GM18858 (cell line): ENCODE data around the gene CRNN.

Experiments used
- ATAC-seq: cut with Tn5 transposase; IDR thresholded peaks from one replicate; pipeline ENCODE4 v1.9.1; 2021; ENCODE audit not compliant: unreplicated experiment

CRNN gene

DNA sequence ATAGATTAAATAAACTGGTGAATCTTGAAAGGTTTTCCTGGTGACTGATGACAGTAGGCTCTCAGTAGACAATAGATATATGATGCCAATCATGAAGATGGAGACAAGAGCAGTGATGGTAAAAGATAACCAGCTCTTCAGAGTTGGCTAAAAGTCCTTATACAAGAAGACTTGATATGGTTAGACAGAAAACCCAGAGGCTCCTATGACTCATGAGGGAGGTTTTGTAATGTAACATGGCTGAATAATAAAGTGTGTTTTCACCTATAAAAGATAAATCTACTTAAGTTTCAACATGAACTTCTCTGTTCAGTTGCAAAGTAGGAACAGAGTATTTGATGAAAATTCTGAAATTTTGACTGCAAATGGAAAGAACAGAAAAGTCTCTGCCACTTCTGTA lies 12.7 kb upstream of the CRNN start:
- no peak for ATAC-seq

DNA sequence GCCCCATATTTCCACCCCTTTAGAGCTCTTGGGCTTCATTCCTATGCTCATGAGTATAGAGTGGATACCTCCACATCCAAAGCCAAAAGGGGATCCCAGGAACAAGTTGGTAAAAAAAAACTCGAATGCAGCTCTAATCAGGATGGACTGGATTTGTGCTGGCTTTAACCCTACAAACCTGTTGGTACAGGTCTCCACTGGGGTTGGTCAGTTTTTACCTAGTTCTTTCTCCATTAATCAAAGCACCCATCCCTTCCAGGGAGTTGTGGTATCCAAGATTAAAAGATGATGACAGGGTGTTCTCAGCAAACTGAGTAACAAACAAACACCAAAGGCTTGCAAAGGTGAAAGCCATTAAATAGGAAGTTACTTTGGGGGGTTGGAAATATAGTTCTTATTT lies 5.9 kb upstream of the CRNN start:
- ATAC-seq: no peak

DNA sequence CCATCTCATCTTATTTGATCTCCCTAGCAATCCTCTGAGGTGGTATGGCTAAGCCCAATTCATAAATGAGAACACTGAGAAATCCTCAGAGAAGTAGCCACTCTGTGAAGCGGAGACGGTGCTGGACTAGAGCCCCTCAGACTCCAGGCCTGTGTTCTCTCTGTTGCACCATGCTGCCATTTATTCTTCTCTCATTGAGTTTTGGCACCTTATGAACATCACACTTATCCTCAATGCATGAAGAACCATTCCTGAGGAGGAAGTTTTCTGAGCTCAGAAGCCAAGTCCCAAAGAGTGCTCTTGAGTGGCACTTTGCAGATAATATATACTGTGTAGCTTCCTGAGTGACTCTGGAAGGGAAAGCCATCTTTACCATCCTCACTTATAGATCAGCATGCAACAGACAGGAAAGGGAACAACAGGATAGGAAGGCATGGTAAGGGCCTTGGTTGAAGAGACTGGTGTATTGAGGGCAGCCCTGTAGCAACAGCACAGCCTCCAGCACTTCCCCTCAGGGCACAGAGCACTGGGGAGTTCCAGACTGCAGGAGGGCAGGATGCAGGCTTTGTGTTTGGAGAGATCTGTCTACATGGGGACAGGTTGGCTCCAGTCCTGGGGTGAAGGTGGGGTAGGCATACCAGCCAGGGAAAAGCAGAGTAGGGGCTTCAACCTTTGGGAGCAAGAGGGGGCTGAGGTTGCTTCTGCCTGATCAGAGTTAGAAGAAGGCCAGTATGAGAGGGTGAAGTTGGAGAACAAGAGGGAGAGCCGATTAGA lies 1.6 kb upstream of the CRNN start:
- no peak for ATAC-seq

DNA sequence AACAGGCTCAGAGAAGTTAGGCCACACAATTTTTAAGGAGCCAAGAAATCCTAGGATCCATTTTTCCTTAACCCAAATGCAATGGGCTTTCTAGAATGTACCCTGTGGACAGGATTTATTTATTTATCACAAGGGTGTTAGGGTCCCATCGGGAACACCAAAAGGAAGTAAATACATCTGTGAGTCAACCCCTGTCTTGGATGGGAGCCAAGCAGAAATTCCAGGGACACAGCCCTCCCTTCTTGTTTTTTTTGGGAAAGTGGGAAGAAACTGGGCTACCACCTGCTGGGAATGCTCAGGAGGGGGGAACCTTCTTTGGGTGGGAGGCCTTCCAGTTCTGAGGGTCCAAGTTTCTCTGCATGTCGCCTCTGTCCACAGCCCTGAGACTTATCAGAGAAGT lies 1.3 kb downstream of the CRNN start:
- ATAC-seq: no peak

DNA sequence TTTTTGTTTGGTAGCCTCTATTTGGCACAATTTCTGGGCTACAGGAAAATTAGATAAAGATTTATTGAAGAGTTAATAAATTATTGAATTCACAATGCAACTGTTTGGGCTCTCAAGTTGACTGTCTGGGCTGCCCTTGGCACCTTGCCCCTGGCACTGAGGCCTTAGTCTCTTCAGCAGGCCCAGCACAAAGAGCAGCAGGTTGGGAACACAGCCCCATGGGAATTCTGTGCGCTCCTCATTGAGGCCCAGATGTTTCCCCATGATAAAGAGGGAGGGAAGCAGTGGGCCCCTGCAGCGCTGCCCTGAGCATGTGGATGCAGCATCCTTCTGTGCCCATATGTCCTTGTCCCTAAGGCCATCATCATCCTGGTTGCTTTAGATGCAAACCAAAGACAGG lies 2.9 kb downstream of the CRNN start:
- no peak for ATAC-seq

DNA sequence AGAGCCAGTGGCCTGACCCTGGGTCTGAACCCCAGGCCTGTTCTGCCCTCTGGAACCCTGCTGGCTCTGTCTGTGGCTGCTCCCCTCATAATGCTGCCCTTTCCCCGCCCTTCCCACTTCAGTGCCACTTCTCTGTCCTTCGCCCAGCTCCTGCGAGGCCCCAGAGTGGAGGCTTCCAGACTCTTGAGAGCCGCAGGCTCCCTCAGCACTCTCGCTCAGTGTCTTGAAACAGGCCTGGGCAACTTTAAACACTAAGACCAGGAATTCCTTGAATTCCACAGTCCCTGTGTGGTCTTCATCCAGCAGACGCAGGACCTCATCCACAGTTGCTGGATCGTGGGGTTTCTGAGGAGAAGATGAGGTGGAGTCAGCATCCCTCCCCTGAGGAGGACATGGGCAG lies 3.5 kb downstream of the CRNN start:
- no peak for ATAC-seq

DNA sequence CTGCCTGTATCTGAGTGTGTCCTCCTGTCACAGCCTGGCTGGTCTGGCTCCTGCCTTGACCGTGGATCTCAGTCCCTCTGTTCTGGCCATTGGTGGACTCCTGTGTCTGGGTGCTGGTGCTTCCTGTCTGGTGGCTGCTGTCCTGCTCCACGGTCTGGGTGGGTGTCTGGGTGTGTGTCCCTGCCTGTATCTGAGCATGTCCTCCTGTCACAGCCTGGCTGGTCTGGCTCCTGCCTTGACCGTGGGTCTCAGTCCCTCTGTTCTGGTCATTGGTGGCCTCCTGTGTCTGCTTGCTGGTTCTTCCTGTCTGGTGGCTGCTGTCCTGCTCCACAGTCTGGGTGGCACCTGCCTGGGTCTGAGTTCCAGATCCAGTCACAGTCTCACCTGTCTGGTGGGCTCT lies 4.0 kb downstream of the CRNN start:
- no peak for ATAC-seq

DNA sequence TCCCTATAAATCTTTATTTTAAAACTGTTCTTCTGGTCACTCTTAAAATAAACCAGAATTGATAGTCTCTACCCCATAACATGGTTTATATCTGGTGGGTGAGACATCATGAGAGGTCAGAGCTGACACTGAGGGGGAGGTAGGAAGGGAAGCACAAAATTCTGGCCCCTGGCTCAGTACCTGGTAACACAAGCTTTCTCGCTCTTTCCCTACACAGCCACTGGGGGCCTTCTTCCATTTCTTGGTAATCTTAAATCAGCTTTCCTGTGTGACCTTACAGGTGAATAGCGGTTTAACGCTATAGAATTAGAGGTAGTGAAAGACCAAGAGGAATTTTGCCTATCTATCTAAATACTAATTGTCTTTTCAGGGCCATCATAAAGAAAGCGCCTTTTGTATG lies 5.4 kb downstream of the CRNN start:
- no peak for ATAC-seq

DNA sequence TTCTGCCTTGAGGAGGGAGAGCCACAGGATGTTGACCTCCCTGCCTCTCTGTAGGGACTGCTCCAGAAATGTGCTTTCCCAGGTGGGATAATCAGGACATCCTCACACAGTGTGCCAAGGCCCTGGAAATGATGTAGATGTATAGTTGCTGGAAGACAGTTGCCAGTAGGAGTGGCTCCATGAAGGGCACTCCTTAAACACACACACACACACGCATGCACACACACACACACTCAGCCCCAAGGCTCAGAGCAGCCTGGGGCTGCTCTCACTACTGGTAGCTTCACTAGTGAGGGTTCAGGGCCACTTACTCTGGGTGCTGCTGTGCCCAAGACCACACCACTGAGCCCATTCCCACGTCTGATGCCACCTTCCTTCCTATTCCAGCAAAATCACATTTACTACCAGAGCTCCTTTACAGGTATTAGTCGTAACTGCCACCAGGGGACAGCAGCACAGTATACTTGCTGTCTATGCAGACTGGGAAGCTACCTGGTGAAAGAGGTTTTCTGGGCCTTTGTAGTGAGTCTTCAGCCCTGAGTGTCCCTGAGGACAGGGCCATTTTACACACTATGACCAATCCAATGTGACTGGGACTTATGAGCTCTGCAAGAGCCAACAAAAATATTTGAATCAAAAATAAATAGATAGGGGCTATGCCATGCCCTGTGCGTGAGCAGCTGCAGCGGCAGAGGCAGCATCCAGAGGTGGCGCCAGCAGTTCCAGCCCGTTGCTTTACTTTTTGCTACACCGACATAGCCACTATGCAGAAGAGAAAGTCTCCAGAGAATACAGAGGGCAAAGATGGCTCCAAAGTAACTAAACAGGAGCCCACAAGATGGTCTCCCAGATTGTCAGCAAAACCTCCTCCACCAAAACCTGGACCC lies 15.0 kb downstream of the CRNN start:
- no peak for ATAC-seq

DNA sequence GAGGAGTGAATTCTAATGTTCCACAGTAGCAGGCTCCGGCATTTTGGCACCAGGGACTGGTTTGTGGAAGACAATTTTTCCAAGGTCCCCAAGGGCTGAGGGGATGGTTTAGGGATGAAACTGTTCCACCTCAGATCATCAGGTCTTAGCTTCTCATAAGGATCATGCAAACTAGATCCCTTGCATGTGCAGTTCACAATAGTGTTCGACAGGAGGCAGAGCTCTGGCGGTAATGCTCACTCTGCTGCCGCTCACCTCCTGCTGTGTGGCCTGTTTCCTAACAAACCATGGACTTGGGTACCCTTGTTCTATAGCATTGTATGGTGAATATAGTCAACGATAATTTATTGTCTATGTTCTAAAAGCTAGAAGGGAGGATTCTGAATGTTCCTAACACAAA lies 16.6 kb downstream of the CRNN start:
- no peak for ATAC-seq

DNA sequence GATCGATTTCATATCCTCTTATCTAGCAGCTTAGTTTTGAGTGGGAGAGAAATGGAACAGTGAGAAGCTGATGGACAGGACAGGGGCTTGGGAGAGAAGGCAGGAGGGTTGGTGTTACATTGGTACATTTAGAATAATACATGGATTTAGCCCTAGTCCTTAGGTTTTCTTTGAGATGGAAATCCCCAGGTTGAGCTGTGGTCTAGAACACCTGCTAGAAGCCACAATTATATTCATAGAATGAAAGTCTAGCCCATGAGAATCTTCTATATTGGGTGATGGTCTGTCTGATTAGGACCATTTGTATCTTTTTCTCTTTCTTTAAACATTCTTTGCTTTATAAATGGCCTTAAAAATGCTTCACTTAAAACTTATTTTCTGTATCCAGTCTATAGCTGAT lies 19.9 kb downstream of the CRNN start:
- no peak for ATAC-seq

DNA sequence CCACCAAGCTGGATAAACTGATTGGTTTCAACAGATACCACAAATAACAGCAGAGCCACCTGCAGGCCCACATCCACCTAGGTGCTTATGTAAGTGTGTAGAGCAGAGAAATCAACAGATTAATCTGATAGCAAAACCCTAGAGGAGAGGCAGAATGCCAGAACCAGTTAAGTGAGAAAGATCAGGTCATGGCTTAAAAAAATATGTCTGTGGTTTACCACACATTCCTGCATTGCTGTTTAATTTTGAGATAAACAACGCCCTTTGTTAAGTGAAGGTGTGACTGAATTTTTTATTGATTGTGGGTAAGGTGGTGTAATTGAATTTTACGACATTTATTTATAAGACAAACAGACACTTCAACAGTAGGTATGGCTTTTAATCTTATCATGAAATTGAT lies 21.2 kb downstream of the CRNN start:
- ATAC-seq: no peak

DNA sequence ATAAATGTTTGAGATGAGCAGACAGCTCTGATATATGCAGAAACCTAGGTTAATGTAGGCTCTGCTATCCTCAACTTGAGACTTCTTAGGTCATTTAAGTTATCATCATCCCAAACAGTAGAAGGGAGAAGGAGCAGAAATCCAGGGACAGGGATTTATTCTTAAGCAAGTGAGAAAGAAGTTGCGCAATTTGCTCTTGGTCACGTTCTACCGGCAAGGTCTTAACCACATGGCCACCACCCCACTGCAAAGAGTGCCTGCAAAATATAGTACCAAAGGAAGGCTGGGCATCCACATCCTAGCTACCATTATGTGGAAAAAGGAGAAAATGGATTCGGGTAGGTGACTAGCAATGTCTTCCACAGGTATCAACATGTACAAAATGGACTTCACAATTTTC lies 25.2 kb downstream of the CRNN start:
- no peak for ATAC-seq

DNA sequence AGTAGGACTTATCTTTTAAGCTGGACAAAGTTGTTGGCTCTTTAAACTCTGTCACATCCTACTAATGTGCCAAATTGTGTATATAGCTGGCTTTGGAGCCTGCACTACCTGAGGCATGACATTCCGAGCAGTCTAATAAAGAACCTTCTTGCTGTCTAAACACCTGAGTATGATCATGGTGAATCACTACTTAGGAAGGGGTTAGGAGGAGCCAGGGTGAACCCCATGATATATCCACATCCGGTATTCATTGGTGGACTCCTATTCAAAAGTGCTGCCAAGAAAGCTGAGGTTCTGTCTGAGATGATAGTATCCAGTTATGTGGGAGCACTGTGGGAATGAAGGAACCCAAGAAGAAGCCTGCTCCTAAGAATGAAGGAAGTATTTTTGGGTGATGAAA lies 27.1 kb downstream of the CRNN start:
- no peak for ATAC-seq

DNA sequence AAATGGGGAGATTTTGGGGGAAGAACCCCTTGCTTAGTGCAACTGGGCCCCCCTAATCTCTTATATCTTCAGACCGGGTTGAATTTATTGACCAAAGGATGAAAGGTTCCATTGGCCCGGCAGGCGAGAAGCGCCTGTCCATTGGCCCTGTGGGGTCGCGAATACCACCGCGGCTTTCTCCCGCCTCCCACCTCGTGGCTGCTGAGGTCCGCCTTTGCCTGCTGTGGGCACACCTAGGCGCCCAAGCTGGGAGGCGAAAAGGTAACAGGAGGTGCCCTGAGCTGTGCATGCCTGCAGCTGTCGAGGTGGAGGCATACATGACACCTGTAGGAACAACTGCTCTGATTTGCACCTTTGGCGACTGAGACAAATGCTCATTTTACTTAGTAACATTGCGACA lies 33.1 kb downstream of the CRNN start:
- no peak for ATAC-seq

DNA sequence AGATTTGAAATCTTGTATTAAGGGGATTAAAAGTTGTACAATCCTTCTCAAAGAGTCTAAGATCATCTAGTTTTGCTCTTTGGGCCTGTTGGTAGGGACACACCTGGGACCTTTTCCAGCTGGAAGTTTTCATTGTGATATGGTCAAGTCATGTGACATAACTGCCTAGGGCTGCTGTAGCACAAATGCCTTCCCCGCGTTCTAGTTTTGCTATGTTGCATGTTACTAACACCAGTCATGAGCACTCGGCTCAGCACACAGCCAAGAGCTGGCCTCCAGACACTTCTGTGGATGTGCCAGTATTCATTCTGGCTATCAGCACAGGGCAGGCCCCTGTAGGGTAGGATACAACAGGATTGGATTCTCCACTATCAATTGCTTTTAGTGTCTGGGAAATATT lies 39.6 kb downstream of the CRNN start:
- ATAC-seq: no peak

DNA sequence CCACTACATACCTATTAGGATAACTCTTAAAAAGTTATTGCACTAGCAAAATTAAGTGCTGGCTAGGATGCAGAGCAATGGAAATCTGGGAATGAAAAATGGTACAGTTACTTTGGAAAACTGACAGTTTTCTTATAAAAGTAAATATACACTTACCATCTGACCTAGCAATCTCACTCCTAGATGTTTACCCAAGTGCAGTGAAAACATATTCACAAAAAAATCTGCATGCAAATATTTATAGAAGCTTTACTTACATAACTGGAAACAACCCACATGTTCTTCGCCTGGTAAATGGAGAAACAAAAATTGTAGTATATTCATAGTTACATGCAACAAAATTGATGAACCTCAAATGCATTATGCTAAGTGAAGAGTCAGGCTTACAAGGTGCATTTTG lies 41.4 kb downstream of the CRNN start:
- no peak for ATAC-seq

DNA sequence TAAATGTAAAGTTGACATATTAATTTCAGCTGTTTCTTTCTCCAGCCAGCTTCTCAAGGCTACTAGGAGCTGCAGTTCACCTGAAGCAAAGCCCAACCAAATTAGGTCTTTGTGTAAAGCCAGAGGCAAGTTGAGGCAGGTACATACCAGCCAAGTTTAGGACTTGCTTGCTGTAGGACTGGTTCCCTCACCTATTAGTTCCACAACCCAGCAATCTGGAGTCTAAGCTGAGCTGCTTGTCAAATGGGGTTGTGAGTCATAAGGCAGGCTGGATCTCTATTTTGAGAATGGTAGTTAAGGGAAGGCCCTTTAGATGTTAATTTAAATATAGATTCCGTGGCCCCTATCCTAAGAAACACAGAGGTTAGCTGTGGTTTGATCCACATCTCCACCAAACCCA lies 46.6 kb downstream of the CRNN start:
- ATAC-seq: no peak

DNA sequence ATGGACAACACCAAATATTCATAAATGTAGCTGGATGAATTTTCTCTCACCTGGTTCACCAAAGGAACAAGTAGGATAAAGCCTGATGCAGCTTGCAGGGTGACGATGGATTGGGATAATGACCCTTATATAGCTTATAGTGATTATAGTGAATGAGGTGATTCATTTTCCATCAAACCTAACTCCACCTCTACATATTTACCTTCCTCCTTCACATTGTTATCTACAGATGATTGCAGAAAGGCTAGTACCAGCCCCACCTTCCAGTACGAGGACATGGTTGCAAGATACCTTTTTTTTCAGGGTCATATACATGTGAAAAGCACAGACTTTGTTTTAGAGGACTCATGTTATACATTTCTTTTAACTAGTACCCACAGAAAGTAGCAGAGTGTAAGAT lies 54.2 kb downstream of the CRNN start, which contains the start of gene FLG2:
Gene FLG2, minus strand, starts transcription at position 101 of the 400 bp plus-strand sequence. CDS start 1,122 bp downstream, outside the sequence.
- no peak for ATAC-seq
